HEK293 (cell line): ENCODE measurements around the gene ELK4.

ENCODE experiments used
- ATF2 ChIP-seq: fragments of 450-650 bp; formaldehyde crosslinking; IDR thresholded peaks from 2 replicates; pipeline ENCODE4 v1.5.1; 2016; ENCODE audit warnings: missing biosample characterization, missing genetic modification characterization, low read depth
- CTCF ChIP-seq: fragments of 450-650 bp; formaldehyde crosslinking; IDR thresholded peaks from 2 replicates; pipeline ENCODE4 v1.5.1; 2016; ENCODE audit warnings: missing biosample characterization, missing genetic modification characterization
- ZNF155 ChIP-seq: fragments of 450-650 bp; formaldehyde crosslinking; IDR thresholded peaks from 2 replicates; pipeline ENCODE4 v1.5.1; 2016; ENCODE audit warnings: missing biosample characterization, missing genetic modification characterization
- ZNF76 ChIP-seq: fragments of 450-650 bp; formaldehyde crosslinking; IDR thresholded peaks from 2 replicates; pipeline ENCODE4; 2016; ENCODE audit warnings: low read depth, missing biosample characterization, missing genetic modification characterization, borderline replicate concordance

GRCh38 chr1:205570173-205570501 is 61.7 kb downstream of the ELK4 start:
- TF ChIP-seq ZNF76 (no peak), ATF2 (tag by site-specific recombination) (no peak), ZNF155 (tag by site-specific recombination) (no peak), CTCF (tag by site-specific recombination) (no peak)
